ENCODE results near the gene DLX5. TPM values are rescaled to one million over a fixed set of nuclear protein-coding genes. Genes with fewer than 3 reads are reported as not detected.

Gene DLX5
- total RNA-seq, 1 experiment from 2014 or later, result not detected

GRCh38 chr7:96998333-96998732 is 26.3 kb downstream of the DLX5 start:
- no peaks in the 10 kb centered on the region for H3F3A ChIP-seq (ENCODE audit: insufficient read depth, low read depth)
- H3K4me3 ChIP-seq, result no peak overlapping the region
- peaks cover 18% of the 10 kb centered on the region; the same call in 1 of the 2 replicates for H3K27me3 ChIP-seq (ENCODE audit: insufficient read depth, low read depth)
- no peaks in the 10 kb centered on the region for H3K9me3 ChIP-seq (ENCODE audit: insufficient read depth, low read depth)
- H3K27ac ChIP-seq, result no peak overlapping the region
- no peak for DNase-seq
- no TSS peak for BruUV-seq (replicated peaks)
- H3K36me3 ChIP-seq (ENCODE audit: low read depth), result no peaks in the 10 kb centered on the region
- TF ChIP-seq CTCF (conservative IDR thresholded peaks at IDR 0.05), result no peak
- TF ChIP-seq EZH2 (IDR thresholded peaks at IDR 0.05; ENCODE audit: low read depth), result no peak
- H3K9me2 ChIP-seq (ENCODE audit: insufficient read depth), result no peaks in the 10 kb centered on the region
- ChIA-PET CTCF (no interaction called here), POLR2A (ENCODE audit: unreplicated experiment) (no interaction called here)
- H4K20me1 ChIP-seq (ENCODE audit: insufficient read depth), result no peaks in the 10 kb centered on the region
- intact Hi-C loops (cut with micrococcal nuclease; ENCODE audit: unreplicated experiment), result no loop called here
- H2AFZ ChIP-seq, result no peak overlapping the region
- no peak overlapping the region for H3K4me2 ChIP-seq
- H3K4me1 ChIP-seq (replicated peaks; ENCODE audit: insufficient read depth), result no peaks in the 10 kb centered on the region
- no peaks in the 10 kb centered on the region for H3K79me2 ChIP-seq (ENCODE audit: low read depth)

- no peak for TF ChIP-seq CTCF (conservative IDR thresholded peaks at IDR 0.05)
- no peak for TF ChIP-seq EZH2 (IDR thresholded peaks at IDR 0.05; ENCODE audit: low read depth)
- no peaks in the 10 kb centered on the region for H3K9me2 ChIP-seq (ENCODE audit: insufficient read depth)
- no peaks in the 10 kb centered on the region for H3F3A ChIP-seq (ENCODE audit: insufficient read depth, low read depth)
- POLR2A ChIA-PET (ENCODE audit: unreplicated experiment), result no interaction called here
- H3K79me2 ChIP-seq (ENCODE audit: low read depth), result no peaks in the 10 kb centered on the region
- no peaks in the 10 kb centered on the region for H4K20me1 ChIP-seq (ENCODE audit: insufficient read depth)
- H2AFZ ChIP-seq, result no peak overlapping the region
- H3K36me3 ChIP-seq (ENCODE audit: low read depth), result no peaks in the 10 kb centered on the region
- DNase-seq, result no peak
- CTCF ChIA-PET, result no interaction called here
- intact Hi-C loops (cut with micrococcal nuclease; ENCODE audit: unreplicated experiment), result no loop called here
- H3K27ac ChIP-seq, result no peak overlapping the region
- no peak overlapping the region for H3K4me2 ChIP-seq
- H3K4me1 ChIP-seq (replicated peaks; ENCODE audit: insufficient read depth), result no peaks in the 10 kb centered on the region
- H3K4me3 ChIP-seq, result no peak overlapping the region
- BruUV-seq (replicated peaks), result no TSS peak
- no peaks in the 10 kb centered on the region for H3K9me3 ChIP-seq (ENCODE audit: insufficient read depth, low read depth)
- peaks cover 18% of the 10 kb centered on the region; the same call in 1 of the 2 replicates for H3K27me3 ChIP-seq (ENCODE audit: insufficient read depth, low read depth)
Observed at GRCh38 chr7:96997512-96998032, 27.1 kb downstream of the DLX5 start.

- TF ChIP-seq CTCF (conservative IDR thresholded peaks at IDR 0.05) (no peak), EZH2 (IDR thresholded peaks at IDR 0.05; ENCODE audit: low read depth) (no peak)
- Histone ChIP-seq H3K9me2 (ENCODE audit: insufficient read depth) (no peaks in the 10 kb centered on the region), H2AFZ (no peak overlapping the region), H3F3A (ENCODE audit: insufficient read depth, low read depth) (no peaks in the 10 kb centered on the region), H3K9me3 (ENCODE audit: insufficient read depth, low read depth) (no peaks in the 10 kb centered on the region), H3K79me2 (ENCODE audit: low read depth) (no peaks in the 10 kb centered on the region), H3K27ac (no peak overlapping the region), H3K4me3 (no peak overlapping the region), H3K4me1 (replicated peaks; ENCODE audit: insufficient read depth) (no peaks in the 10 kb centered on the region), H3K27me3 (ENCODE audit: insufficient read depth, low read depth) (peaks cover 18% of the 10 kb centered on the region; the same call in 1 of the 2 replicates), H4K20me1 (ENCODE audit: insufficient read depth) (no peaks in the 10 kb centered on the region), H3K36me3 (ENCODE audit: low read depth) (no peaks in the 10 kb centered on the region), H3K4me2 (no peak overlapping the region)
- no peak for DNase-seq
- no TSS peak for BruUV-seq (replicated peaks)
- ChIA-PET POLR2A (ENCODE audit: unreplicated experiment) (no interaction called here), CTCF (no interaction called here)
- intact Hi-C loops (cut with micrococcal nuclease; ENCODE audit: unreplicated experiment), result no loop called here
Observed at GRCh38 chr7:96996958-96997511, 27.6 kb downstream of the DLX5 start.
